Measurements from ENCODE around the gene CEBPE.

CEBPE gene

DNA sequence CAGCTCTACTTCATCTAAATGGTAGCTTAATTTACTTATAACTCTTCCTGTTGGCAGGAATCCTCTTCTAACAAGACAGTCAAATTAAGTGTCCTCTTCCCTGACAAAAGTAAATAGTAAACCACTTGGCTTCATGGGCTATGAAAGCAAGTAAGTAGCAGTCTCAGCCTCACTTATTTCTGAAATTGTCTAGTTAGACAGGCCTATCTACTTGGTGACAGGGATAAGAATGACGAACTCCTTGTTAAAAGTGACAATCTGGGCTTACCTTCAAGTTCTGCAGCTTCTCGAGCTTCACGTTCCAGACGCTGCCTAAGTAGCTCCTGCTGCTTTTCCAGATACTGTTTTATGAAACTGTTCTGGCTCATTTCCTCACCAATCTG, 28.8 kb downstream of the CEBPE start:
- peaks cover 70% of the 10 kb centered on the region for H3K36me3 ChIP-seq (ENCODE audit: insufficient read depth, low read length)
- no peaks in the 10 kb centered on the region for H3F3A ChIP-seq (ENCODE audit: low read depth)
- H3K9ac ChIP-seq (ENCODE audit: low read depth, low read length, poor library complexity, severe bottlenecking), result no peak overlapping the region
- peaks cover 31% of the 10 kb centered on the region for H3K4me1 ChIP-seq (ENCODE audit: insufficient read depth, low read length, poor library complexity, severe bottlenecking)
- no peak overlapping the region for H3K4me2 ChIP-seq (ENCODE audit: low read depth, low read length, poor library complexity, severe bottlenecking)
- H2AFZ ChIP-seq (ENCODE audit: low read length), result no peak overlapping the region
- no peak for TF ChIP-seq CTCF (conservative IDR thresholded peaks at IDR 0.05; ENCODE audit: low read length)
- no peak for TF ChIP-seq EZH2phosphoT487 (IDR thresholded peaks at IDR 0.05; ENCODE audit: borderline replicate concordance)
- no peak overlapping the region for H3K4me3 ChIP-seq (ENCODE audit: low read length, poor library complexity, severe bottlenecking)
- H3K9me2 ChIP-seq (replicated peaks; ENCODE audit: low read depth, low read length), result no peaks in the 10 kb centered on the region
- no peaks in the 10 kb centered on the region for H3K27me3 ChIP-seq (ENCODE audit: insufficient read depth, low read length, poor library complexity, severe bottlenecking)
- peaks cover 56% of the 10 kb centered on the region for H3K79me2 ChIP-seq (ENCODE audit: insufficient read depth, low read length)
- H4K20me1 ChIP-seq (ENCODE audit: insufficient read depth, low read length, poor library complexity, severe bottlenecking), result peaks cover 34% of the 10 kb centered on the region
- no peaks in the 10 kb centered on the region for H3K9me3 ChIP-seq (ENCODE audit: insufficient read depth, low read depth, low read length)

- TF ChIP-seq CTCF (conservative IDR thresholded peaks at IDR 0.05; ENCODE audit: low read length), result no peak
- TF ChIP-seq EZH2phosphoT487 (IDR thresholded peaks at IDR 0.05; ENCODE audit: borderline replicate concordance), result no peak
- Histone ChIP-seq H3K4me3 (ENCODE audit: low read length, poor library complexity, severe bottlenecking) (no peak overlapping the region), H3K27me3 (ENCODE audit: insufficient read depth, low read length, poor library complexity, severe bottlenecking) (no peaks in the 10 kb centered on the region), H3F3A (ENCODE audit: low read depth) (no peaks in the 10 kb centered on the region), H3K4me1 (ENCODE audit: insufficient read depth, low read length, poor library complexity, severe bottlenecking) (peaks cover 31% of the 10 kb centered on the region), H3K9ac (ENCODE audit: low read depth, low read length, poor library complexity, severe bottlenecking) (no peak overlapping the region), H3K36me3 (ENCODE audit: insufficient read depth, low read length) (peaks cover 74% of the 10 kb centered on the region), H3K79me2 (ENCODE audit: insufficient read depth, low read length) (peaks cover 56% of the 10 kb centered on the region), H3K9me2 (replicated peaks; ENCODE audit: low read depth, low read length) (no peaks in the 10 kb centered on the region), H2AFZ (ENCODE audit: low read length) (no peak overlapping the region), H3K4me2 (ENCODE audit: low read depth, low read length, poor library complexity, severe bottlenecking) (no peak overlapping the region), H4K20me1 (ENCODE audit: insufficient read depth, low read length, poor library complexity, severe bottlenecking) (peaks cover 34% of the 10 kb centered on the region), H3K9me3 (ENCODE audit: insufficient read depth, low read depth, low read length) (no peaks in the 10 kb centered on the region)
Observed at GRCh38 chr14:23089498-23090253, 29.4 kb downstream of the CEBPE start.

DNA sequence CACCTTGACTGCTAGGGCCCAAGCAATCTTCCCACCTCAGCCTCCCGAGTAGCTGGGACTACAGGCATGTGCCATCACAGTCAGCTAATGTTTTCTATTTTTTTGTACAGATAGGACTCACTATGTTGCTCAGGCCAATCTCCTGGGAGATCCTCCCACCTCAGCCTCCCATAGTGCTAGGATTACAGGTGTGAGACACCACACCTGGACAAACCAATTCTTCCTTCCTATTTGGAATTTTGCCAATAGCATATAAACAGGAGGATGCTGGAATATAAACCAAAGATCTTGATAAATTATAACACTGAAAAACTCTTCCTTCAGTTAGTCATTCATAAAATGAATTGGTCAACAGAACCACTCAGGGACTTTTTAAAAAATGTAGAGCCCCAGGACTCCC, 32.5 kb downstream of the CEBPE start:
- no peaks in the 10 kb centered on the region for H3F3A ChIP-seq (ENCODE audit: low read depth)
- no peaks in the 10 kb centered on the region for H3K27me3 ChIP-seq (ENCODE audit: insufficient read depth, low read length, poor library complexity, severe bottlenecking)
- peaks cover 6% of the 10 kb centered on the region for H4K20me1 ChIP-seq (ENCODE audit: insufficient read depth, low read length, poor library complexity, severe bottlenecking)
- H3K9me2 ChIP-seq (replicated peaks; ENCODE audit: low read depth, low read length), result no peaks in the 10 kb centered on the region
- H3K4me3 ChIP-seq (ENCODE audit: low read length, poor library complexity, severe bottlenecking), result no peak overlapping the region
- peaks cover 88% of the 10 kb centered on the region; the same call in 1 of the 2 replicates for H3K36me3 ChIP-seq (ENCODE audit: insufficient read depth, low read length)
- peaks cover 25% of the 10 kb centered on the region for H3K79me2 ChIP-seq (ENCODE audit: insufficient read depth, low read length)
- no peak overlapping the region for H2AFZ ChIP-seq (ENCODE audit: low read length)
- TF ChIP-seq CTCF (conservative IDR thresholded peaks at IDR 0.05; ENCODE audit: low read length), result no peak
- TF ChIP-seq EZH2phosphoT487 (IDR thresholded peaks at IDR 0.05; ENCODE audit: borderline replicate concordance), result no peak
- no peaks in the 10 kb centered on the region for H3K9me3 ChIP-seq (ENCODE audit: insufficient read depth, low read depth, low read length)
- no peak overlapping the region for H3K4me2 ChIP-seq (ENCODE audit: low read depth, low read length, poor library complexity, severe bottlenecking)
- peaks cover 3% of the 10 kb centered on the region for H3K4me1 ChIP-seq (ENCODE audit: insufficient read depth, low read length, poor library complexity, severe bottlenecking)
- no peak overlapping the region for H3K9ac ChIP-seq (ENCODE audit: low read depth, low read length, poor library complexity, severe bottlenecking)

Measured in Loucy (cell line).